Parathyroid adenoma (tissue), 2 donors: ENCODE results near the gene TWIST2.

Source experiments
- H2AFZ ChIP-seq: fragments of 300-600 bp; sonication (generic); one replicate; pipeline ENCODE4 v1.7.0; 2017; ENCODE audit warnings: antibody characterized with exemption, mild to moderate bottlenecking
- H3K27ac ChIP-seq: fragments of 300-600 bp; sonication (generic); one replicate; pipeline ENCODE4 v1.7.0; 2017
- H3K27me3 ChIP-seq: fragments of 300-600 bp; sonication (generic); one replicate; pipeline ENCODE4 v1.7.0; 2017; ENCODE audit warnings: low read length; ENCODE audit not compliant: control insufficient read depth, insufficient read depth
- H3K36me3 ChIP-seq: fragments of 300-600 bp; sonication (generic); one replicate; pipeline ENCODE4 v1.7.0; 2017; ENCODE audit warnings: low read length; ENCODE audit not compliant: control insufficient read depth, insufficient read depth
- H3K4me1 ChIP-seq: fragments of 300-600 bp; sonication (generic); one replicate; pipeline ENCODE4 v1.7.0; 2017; ENCODE audit warnings: control low read depth
- H3K4me2 ChIP-seq: fragments of 300-600 bp; sonication (generic); one replicate; pipeline ENCODE4 v1.7.0; 2017; ENCODE audit warnings: low read length
- H3K4me3 ChIP-seq: fragments of 300-600 bp; sonication (generic); one replicate; pipeline ENCODE4 v1.7.0; 2017; ENCODE audit warnings: low read depth, low read length
- H3K79me2 ChIP-seq: fragments of 300-600 bp; sonication (generic); one replicate; pipeline ENCODE4 v1.7.0; 2017; ENCODE audit warnings: control low read depth
- H3K9ac ChIP-seq: fragments of 300-600 bp; sonication (generic); one replicate; pipeline ENCODE4 v1.7.0; 2017; ENCODE audit warnings: mild to moderate bottlenecking
- H3K9me3 ChIP-seq: fragments of 300-600 bp; sonication (generic); one replicate; pipeline ENCODE4 v1.7.0; 2017; ENCODE audit warnings: low read length; ENCODE audit not compliant: control insufficient read depth
- TF ChIP-seq, protein P1 (sequence below): fragments of 300-600 bp; sonication (generic); IDR thresholded peaks from one replicate; pipeline ENCODE4 v1.7.0; 2017; ENCODE audit warnings: antibody characterized with exemption, mild to moderate bottlenecking
- donor health status: primary hyperparathyroidism.

Gene TWIST2

DNA sequence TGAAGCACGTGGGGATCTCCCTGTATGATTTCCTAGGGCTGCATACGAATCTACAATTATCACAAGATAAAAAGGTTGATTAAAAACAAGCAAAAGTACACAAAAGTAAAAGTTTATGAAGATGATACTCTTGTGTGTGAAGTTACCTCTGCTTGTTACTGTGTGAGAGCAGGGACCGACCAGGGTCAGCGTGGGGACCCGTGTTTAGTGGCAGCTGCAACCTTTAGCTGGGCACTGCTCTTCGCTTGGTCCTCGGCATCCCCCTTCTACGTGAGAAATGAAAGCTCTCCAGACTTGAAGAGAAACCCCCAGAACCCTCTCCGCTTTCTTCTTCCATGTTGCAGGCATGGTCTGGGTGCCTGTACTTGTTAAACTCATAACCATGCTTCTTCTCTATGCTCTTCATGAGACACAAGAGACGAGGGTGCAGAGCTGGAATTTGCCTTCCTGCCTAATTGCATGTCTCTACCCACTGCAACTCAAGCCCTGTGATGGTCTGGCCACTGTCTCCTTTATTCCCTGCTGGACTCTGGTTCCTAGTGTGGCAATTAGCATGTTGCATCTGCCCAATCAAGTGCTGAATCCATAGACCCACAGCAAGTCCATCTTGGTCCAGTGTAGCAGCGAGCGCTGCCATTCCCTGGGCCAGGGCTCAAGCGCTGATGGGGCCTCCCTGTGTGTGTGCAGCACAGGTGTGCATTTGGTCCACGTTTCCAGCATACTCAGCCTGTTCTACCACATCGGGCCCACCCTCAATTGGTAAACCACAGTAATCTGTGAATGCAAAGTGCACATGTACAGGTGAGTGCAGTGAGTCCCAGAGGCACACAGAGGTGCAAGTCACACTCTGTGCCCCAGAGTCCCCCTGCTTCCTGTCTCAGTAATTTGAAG lies 88.5 kb downstream of the TWIST2 start:
- Histone ChIP-seq H3K27me3 (no peaks in the 10 kb centered on the region), H3K4me1 (no peaks in the 10 kb centered on the region), H3K9me3 (no peaks in the 10 kb centered on the region), H3K4me3 (no peak overlapping the region), H3K36me3 (no peaks in the 10 kb centered on the region), H3K9ac (no peak overlapping the region), H3K4me2 (no peak overlapping the region), H2AFZ (no peak overlapping the region), H3K27ac (no peak overlapping the region), H3K79me2 (no peaks in the 10 kb centered on the region)
- TF ChIP-seq, protein P1, sequence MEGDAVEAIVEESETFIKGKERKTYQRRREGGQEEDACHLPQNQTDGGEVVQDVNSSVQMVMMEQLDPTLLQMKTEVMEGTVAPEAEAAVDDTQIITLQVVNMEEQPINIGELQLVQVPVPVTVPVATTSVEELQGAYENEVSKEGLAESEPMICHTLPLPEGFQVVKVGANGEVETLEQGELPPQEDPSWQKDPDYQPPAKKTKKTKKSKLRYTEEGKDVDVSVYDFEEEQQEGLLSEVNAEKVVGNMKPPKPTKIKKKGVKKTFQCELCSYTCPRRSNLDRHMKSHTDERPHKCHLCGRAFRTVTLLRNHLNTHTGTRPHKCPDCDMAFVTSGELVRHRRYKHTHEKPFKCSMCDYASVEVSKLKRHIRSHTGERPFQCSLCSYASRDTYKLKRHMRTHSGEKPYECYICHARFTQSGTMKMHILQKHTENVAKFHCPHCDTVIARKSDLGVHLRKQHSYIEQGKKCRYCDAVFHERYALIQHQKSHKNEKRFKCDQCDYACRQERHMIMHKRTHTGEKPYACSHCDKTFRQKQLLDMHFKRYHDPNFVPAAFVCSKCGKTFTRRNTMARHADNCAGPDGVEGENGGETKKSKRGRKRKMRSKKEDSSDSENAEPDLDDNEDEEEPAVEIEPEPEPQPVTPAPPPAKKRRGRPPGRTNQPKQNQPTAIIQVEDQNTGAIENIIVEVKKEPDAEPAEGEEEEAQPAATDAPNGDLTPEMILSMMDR: no peak

- H3K27ac ChIP-seq: no peak overlapping the region
- TF ChIP-seq, protein P1: no peak
These were observed 90.1 kb downstream of the TWIST2 start for GRCh38 chr2:238938003-238938400.

DNA sequence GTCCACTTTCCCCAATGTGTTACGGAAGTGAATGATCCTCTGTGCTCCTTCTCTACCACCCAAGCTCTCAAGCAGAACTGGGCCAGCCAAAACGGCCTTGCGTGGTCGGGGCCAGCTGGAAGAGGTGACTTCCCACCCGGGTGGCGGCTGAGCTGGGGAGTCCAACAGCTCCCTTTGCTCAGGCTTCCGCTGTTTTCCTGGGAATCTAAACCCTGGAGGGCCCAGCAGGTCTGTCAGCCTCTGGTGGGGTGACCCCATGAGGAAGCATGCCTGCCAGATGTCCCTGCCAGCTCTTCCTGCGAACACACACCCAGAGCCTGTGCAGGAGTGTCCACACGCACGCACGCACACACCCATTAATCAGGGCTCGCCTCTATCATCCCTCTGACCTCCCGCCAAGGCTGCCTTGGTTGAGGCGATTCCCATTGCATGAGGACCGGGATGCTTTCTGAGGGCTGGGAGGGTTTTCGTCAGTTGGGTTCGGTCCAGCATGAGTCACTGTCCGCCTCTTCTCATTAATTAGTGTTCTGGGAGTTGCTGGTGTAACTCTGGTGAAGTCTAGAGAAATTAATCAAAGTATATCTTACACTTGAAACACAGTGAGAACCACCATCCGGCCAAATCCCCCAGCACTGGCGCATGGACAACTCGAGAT lies 90.6 kb downstream of the TWIST2 start:
- no peaks in the 10 kb centered on the region for H3K4me1 ChIP-seq
- H3K36me3 ChIP-seq: no peaks in the 10 kb centered on the region
- H3K9ac ChIP-seq: no peak overlapping the region
- H3K9me3 ChIP-seq: no peaks in the 10 kb centered on the region
- no peak overlapping the region for H3K4me2 ChIP-seq
- H3K27me3 ChIP-seq: no peaks in the 10 kb centered on the region
- H3K79me2 ChIP-seq: no peaks in the 10 kb centered on the region
- H3K4me3 ChIP-seq: no peak overlapping the region
- no peak overlapping the region for H2AFZ ChIP-seq
- TF ChIP-seq, protein P1: no peak
- no peak overlapping the region for H3K27ac ChIP-seq

More at GRCh38 chr2:238938003-238938400, 90.1 kb downstream of the TWIST2 start:
- Histone ChIP-seq H3K27me3 (no peaks in the 10 kb centered on the region), H3K4me2 (no peak overlapping the region), H3K4me1 (no peaks in the 10 kb centered on the region), H3K9ac (no peak overlapping the region), H3K4me3 (no peak overlapping the region), H2AFZ (no peak overlapping the region), H3K36me3 (no peaks in the 10 kb centered on the region), H3K9me3 (no peaks in the 10 kb centered on the region), H3K79me2 (no peaks in the 10 kb centered on the region)

- Histone ChIP-seq H2AFZ (no peak overlapping the region), H3K9me3 (no peaks in the 10 kb centered on the region), H3K79me2 (no peaks in the 10 kb centered on the region), H3K4me2 (no peak overlapping the region), H3K9ac (no peak overlapping the region), H3K27me3 (no peaks in the 10 kb centered on the region), H3K36me3 (no peaks in the 10 kb centered on the region), H3K4me3 (no peak overlapping the region), H3K27ac (no peak overlapping the region), H3K4me1 (no peaks in the 10 kb centered on the region)
- TF ChIP-seq, protein P1: no peak
These were observed 91.2 kb downstream of the TWIST2 start for GRCh38 chr2:238939074-238939473.
